ENCODE data around the gene SMARCD2.
"Not testable (repeated sequence)": the region's sequence is repeated elsewhere in the genome, so short reads cannot be mapped to it uniquely, and the experiment has no call there.

Gene SMARCD2

DNA sequence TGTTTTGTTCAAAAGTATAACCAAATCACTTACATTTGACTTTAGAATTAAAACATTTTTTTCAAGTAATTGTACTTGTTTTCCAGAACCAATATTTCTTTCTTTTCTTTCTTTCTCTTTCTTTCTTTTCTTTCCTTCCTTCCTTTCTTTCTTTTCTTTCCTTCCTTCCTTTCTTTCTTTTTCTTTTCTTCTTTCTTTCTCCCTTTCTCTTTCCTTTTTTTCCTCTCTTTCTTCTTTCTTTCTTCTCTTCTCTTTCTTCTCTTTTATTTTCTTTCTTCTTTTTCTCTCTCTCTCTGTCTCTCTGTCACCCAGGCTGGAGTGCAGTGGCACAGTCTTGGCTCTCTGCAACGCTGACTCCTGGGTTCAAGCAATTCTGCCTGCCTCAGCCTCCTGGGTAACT lies 41.7 kb downstream of the SMARCD2 start:
- H3F3A ChIP-seq (ENCODE audit: low read depth), result no peaks in the 10 kb centered on the region
- H3K4me1 ChIP-seq (ENCODE audit: insufficient read depth, low read length, poor library complexity, severe bottlenecking), result no peaks in the 10 kb centered on the region
- no peak overlapping the region for H3K4me2 ChIP-seq (ENCODE audit: low read depth, low read length, poor library complexity, severe bottlenecking)
- no peak overlapping the region for H3K4me3 ChIP-seq (ENCODE audit: low read length, poor library complexity, severe bottlenecking)
- H3K79me2 ChIP-seq (ENCODE audit: insufficient read depth, low read length), result peaks cover 8% of the 10 kb centered on the region
- H2AFZ ChIP-seq (ENCODE audit: low read length), result no peak overlapping the region
- H3K9me2 ChIP-seq (replicated peaks; ENCODE audit: low read depth, low read length), result no peaks in the 10 kb centered on the region
- no peak for TF ChIP-seq EZH2phosphoT487 (IDR thresholded peaks at IDR 0.05; ENCODE audit: borderline replicate concordance)
- TF ChIP-seq, protein P1, sequence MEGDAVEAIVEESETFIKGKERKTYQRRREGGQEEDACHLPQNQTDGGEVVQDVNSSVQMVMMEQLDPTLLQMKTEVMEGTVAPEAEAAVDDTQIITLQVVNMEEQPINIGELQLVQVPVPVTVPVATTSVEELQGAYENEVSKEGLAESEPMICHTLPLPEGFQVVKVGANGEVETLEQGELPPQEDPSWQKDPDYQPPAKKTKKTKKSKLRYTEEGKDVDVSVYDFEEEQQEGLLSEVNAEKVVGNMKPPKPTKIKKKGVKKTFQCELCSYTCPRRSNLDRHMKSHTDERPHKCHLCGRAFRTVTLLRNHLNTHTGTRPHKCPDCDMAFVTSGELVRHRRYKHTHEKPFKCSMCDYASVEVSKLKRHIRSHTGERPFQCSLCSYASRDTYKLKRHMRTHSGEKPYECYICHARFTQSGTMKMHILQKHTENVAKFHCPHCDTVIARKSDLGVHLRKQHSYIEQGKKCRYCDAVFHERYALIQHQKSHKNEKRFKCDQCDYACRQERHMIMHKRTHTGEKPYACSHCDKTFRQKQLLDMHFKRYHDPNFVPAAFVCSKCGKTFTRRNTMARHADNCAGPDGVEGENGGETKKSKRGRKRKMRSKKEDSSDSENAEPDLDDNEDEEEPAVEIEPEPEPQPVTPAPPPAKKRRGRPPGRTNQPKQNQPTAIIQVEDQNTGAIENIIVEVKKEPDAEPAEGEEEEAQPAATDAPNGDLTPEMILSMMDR (conservative IDR thresholded peaks at IDR 0.05; ENCODE audit: low read length), result no peak
- H3K9ac ChIP-seq (ENCODE audit: low read depth, low read length, poor library complexity, severe bottlenecking), result no peak overlapping the region
- H4K20me1 ChIP-seq (ENCODE audit: insufficient read depth, low read length, poor library complexity, severe bottlenecking), result peaks cover 12% of the 10 kb centered on the region
- H3K27me3 ChIP-seq (ENCODE audit: insufficient read depth, low read length, poor library complexity, severe bottlenecking), result no peaks in the 10 kb centered on the region
- H3K36me3 ChIP-seq (ENCODE audit: insufficient read depth, low read length), result peaks cover 99% of the 10 kb centered on the region
- H3K9me3 ChIP-seq (ENCODE audit: insufficient read depth, low read depth, low read length), result no peaks in the 10 kb centered on the region

DNA sequence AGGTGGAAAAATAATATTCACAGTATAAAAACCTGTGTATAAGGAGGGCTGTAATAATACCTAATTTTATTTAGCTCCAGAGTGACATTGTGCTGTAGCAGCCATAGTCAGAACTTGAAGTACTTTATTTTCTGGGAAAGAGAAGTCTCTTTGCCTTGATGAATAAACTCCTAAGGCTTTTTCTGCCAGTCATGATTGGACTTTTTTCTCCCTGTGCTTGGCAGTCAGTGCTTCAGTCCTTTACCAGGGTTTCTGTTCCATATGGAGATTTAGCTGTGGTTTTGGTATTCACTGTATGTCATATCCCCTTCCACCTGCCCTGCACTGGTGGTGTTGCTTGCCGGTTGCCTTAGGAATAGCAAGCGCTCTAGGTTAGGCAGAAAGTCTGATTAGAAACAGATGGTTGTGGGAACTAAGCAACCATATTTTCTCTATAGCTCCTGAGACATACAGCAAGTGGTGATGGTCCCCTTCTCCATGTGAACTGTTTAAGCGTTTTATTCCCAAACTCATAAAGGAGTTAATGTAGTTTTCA lies 43.8 kb downstream of the SMARCD2 start:
- H3K9me2 ChIP-seq (replicated peaks; ENCODE audit: low read depth, low read length), result no peaks in the 10 kb centered on the region
- H3F3A ChIP-seq (ENCODE audit: low read depth), result no peaks in the 10 kb centered on the region
- peaks cover 16% of the 10 kb centered on the region for H4K20me1 ChIP-seq (ENCODE audit: insufficient read depth, low read length, poor library complexity, severe bottlenecking)
- no peak overlapping the region for H2AFZ ChIP-seq (ENCODE audit: low read length)
- H3K9me3 ChIP-seq (ENCODE audit: insufficient read depth, low read depth, low read length), result no peaks in the 10 kb centered on the region
- H3K9ac ChIP-seq (ENCODE audit: low read depth, low read length, poor library complexity, severe bottlenecking), result no peak overlapping the region
- no peak for TF ChIP-seq EZH2phosphoT487 (IDR thresholded peaks at IDR 0.05; ENCODE audit: borderline replicate concordance)
- TF ChIP-seq, protein P1 (conservative IDR thresholded peaks at IDR 0.05; ENCODE audit: low read length), result no peak
- H3K4me1 ChIP-seq (ENCODE audit: insufficient read depth, low read length, poor library complexity, severe bottlenecking), result no peaks in the 10 kb centered on the region
- H3K27me3 ChIP-seq (ENCODE audit: insufficient read depth, low read length, poor library complexity, severe bottlenecking), result no peaks in the 10 kb centered on the region
- H3K36me3 ChIP-seq (ENCODE audit: insufficient read depth, low read length), result peaks cover 97% of the 10 kb centered on the region
- H3K4me3 ChIP-seq (ENCODE audit: low read length, poor library complexity, severe bottlenecking), result no peak overlapping the region
- H3K79me2 ChIP-seq (ENCODE audit: insufficient read depth, low read length), result peaks cover 14% of the 10 kb centered on the region
- H3K4me2 ChIP-seq (ENCODE audit: low read depth, low read length, poor library complexity, severe bottlenecking), result no peak overlapping the region

DNA sequence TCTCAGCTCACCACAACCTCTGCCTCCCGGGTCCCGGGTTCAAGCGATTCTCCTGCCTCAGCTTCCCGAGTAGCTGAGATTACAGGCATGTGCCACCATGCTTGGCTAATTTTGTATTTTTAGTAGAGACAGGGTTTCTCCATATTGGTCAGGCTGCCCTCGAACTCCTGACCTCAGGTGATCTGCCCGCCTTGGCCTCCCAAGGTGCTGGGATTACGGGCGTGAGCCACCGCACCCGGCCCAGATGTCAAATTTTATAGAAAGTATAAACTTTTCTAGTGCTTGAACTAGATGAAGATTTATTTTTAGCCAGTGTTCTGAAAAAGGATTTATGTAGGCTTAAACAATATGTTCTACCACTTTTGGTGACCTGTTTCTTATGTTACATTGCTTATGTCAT lies 46.1 kb downstream of the SMARCD2 start:
- Histone ChIP-seq H4K20me1 (ENCODE audit: insufficient read depth, low read length, poor library complexity, severe bottlenecking) (peaks cover 23% of the 10 kb centered on the region), H3K36me3 (ENCODE audit: insufficient read depth, low read length) (peaks cover 98% of the 10 kb centered on the region), H3K79me2 (ENCODE audit: insufficient read depth, low read length) (peaks cover 21% of the 10 kb centered on the region)
- not testable (repeated sequence) for H3K4me3 ChIP-seq (ENCODE audit: low read length, poor library complexity, severe bottlenecking); H3K9me2 ChIP-seq (replicated peaks; ENCODE audit: low read depth, low read length); H3K27me3 ChIP-seq (ENCODE audit: insufficient read depth, low read length, poor library complexity, severe bottlenecking); H3K4me1 ChIP-seq (ENCODE audit: insufficient read depth, low read length, poor library complexity, severe bottlenecking); H3F3A ChIP-seq (ENCODE audit: low read depth); H3K9ac ChIP-seq (ENCODE audit: low read depth, low read length, poor library complexity, severe bottlenecking); H3K9me3 ChIP-seq (ENCODE audit: insufficient read depth, low read depth, low read length); H2AFZ ChIP-seq (ENCODE audit: low read length); H3K4me2 ChIP-seq (ENCODE audit: low read depth, low read length, poor library complexity, severe bottlenecking)

DNA sequence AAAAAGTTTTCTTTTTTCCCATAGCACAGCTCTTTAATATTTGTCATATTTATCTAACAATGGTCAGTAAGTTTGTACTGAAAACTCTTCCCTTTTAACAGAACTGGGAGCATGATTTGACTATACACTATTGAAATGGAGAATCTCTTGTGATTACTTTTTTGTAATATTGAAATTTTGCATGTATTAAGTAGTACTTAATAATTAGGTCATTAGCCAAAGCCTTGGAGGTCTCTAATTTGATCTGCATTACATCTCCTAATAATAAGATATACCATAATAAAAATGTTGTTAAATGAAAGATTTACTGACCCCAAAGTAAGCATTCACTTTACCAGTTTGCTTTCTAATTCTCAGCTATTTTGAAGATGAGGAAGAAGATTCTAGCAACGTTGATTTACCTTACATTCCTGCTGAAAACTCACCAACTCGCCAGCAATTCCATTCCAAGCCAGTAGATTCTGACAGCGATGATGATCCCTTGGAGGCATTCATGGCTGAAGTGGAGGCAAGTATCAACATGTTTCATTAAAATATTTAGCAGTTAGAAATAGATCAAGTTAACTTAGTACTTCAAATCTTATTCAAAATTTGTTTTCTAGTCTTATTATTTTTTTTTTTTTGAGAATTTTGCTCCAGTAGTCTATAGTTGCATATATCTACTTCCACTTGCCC lies 50.3 kb downstream of the SMARCD2 start:
- Histone ChIP-seq H2AFZ (ENCODE audit: low read length) (no peak overlapping the region), H3K4me2 (ENCODE audit: low read depth, low read length, poor library complexity, severe bottlenecking) (no peak overlapping the region), H3K4me3 (ENCODE audit: low read length, poor library complexity, severe bottlenecking) (no peak overlapping the region), H4K20me1 (ENCODE audit: insufficient read depth, low read length, poor library complexity, severe bottlenecking) (peaks cover 28% of the 10 kb centered on the region), H3K4me1 (ENCODE audit: insufficient read depth, low read length, poor library complexity, severe bottlenecking) (no peaks in the 10 kb centered on the region), H3K9me3 (ENCODE audit: insufficient read depth, low read depth, low read length) (no peaks in the 10 kb centered on the region), H3K9ac (ENCODE audit: low read depth, low read length, poor library complexity, severe bottlenecking) (no peak overlapping the region), H3K9me2 (replicated peaks; ENCODE audit: low read depth, low read length) (no peaks in the 10 kb centered on the region), H3F3A (ENCODE audit: low read depth) (no peaks in the 10 kb centered on the region), H3K79me2 (ENCODE audit: insufficient read depth, low read length) (peaks cover 61% of the 10 kb centered on the region), H3K27me3 (ENCODE audit: insufficient read depth, low read length, poor library complexity, severe bottlenecking) (no peaks in the 10 kb centered on the region), H3K36me3 (ENCODE audit: insufficient read depth, low read length) (peaks cover 95% of the 10 kb centered on the region)
- TF ChIP-seq, protein P1 (conservative IDR thresholded peaks at IDR 0.05; ENCODE audit: low read length), result no peak

Measured in Loucy (cell line).